Testis (tissue), 2 donors: ENCODE data around the gene TMEM11.

ENCODE experiments used
- POLR2A ChIP-seq: fragments of 450-650 bp; IDR thresholded peaks from one replicate; pipeline ENCODE4 v1.6.1; 2017; ENCODE audit warnings: antibody characterized with exemption, mild to moderate bottlenecking, moderate library complexity
- TF ChIP-seq, protein P1 (sequence below), 3 experiments: fragments of 450-650 bp in 2 of 3; fragments of 200-600 bp in 1 of 3; sonication (generic) in 1 of 3; IDR thresholded peaks; one replicate each; pipeline ENCODE4 v1.5.1; 2016 to 2019; ENCODE audit warnings: antibody characterized with exemption in 3 of 3, mild to moderate bottlenecking in 2 of 3, moderate library complexity in 1 of 3

DNA sequence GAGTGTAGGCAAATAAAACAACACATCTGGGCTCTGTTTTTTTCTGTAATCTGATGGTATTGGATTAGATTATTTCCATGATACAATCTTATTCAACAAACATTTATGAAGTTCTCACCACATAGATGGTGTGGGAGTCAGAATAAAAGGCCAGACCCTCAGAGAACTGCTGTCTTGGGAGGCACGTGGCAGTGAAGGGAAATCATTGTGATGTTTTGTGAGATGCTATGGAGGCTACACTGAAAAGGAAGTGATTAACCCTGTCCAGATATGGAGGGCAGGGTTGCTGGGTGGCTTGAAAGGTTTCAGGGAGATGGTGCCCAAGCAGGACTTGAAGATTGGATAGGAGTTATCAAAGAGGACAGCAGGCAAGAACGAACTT is 51.6 kb downstream of the TMEM11 start:
- TF ChIP-seq, protein P1, sequence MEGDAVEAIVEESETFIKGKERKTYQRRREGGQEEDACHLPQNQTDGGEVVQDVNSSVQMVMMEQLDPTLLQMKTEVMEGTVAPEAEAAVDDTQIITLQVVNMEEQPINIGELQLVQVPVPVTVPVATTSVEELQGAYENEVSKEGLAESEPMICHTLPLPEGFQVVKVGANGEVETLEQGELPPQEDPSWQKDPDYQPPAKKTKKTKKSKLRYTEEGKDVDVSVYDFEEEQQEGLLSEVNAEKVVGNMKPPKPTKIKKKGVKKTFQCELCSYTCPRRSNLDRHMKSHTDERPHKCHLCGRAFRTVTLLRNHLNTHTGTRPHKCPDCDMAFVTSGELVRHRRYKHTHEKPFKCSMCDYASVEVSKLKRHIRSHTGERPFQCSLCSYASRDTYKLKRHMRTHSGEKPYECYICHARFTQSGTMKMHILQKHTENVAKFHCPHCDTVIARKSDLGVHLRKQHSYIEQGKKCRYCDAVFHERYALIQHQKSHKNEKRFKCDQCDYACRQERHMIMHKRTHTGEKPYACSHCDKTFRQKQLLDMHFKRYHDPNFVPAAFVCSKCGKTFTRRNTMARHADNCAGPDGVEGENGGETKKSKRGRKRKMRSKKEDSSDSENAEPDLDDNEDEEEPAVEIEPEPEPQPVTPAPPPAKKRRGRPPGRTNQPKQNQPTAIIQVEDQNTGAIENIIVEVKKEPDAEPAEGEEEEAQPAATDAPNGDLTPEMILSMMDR (IDR thresholded peaks at IDR 0.05): no peak
- no peak for TF ChIP-seq POLR2A
